GM21786 (cell line): Measurements from ENCODE around the gene CFAP298.
"Not testable (repeated sequence)": the region's sequence is repeated elsewhere in the genome, so short reads cannot be mapped to it uniquely, and the experiment has no call there.

Source experiments
- ATAC-seq: cut with Tn5 transposase; IDR thresholded peaks from one replicate; pipeline ENCODE4 v1.9.1; 2021; ENCODE audit not compliant: unreplicated experiment

The CFAP298 gene

GRCh38 chr21:32569261-32570230, 42.6 kb downstream of the CFAP298 start:
- peak; percentile 81 for ATAC-seq

GRCh38 chr21:32567626-32568025, 44.6 kb downstream of the CFAP298 start:
- ATAC-seq, result no peak

- no peak for ATAC-seq
These were observed 45.3 kb downstream of the CFAP298 start for GRCh38 chr21:32566741-32567389.

GRCh38 chr21:32565856-32566465, 46.2 kb downstream of the CFAP298 start:
- ATAC-seq, result no peak

GRCh38 chr21:32562915-32563314, 49.3 kb downstream of the CFAP298 start:
- no peak for ATAC-seq

- ATAC-seq, result no peak
These were observed 49.8 kb downstream of the CFAP298 start for GRCh38 chr21:32562426-32562825.

- not testable (repeated sequence) for ATAC-seq
These were observed 50.7 kb downstream of the CFAP298 start for GRCh38 chr21:32561476-32561875.

- ATAC-seq, result no peak
These were observed 51.3 kb downstream of the CFAP298 start for GRCh38 chr21:32560896-32561295.

GRCh38 chr21:32559006-32559610, 53.1 kb downstream of the CFAP298 start:
- no peak for ATAC-seq

- no peak for ATAC-seq
These were observed 54.1 kb downstream of the CFAP298 start for GRCh38 chr21:32558106-32558505.

GRCh38 chr21:32554832-32555638, 57.1 kb downstream of the CFAP298 start:
- no peak for ATAC-seq

GRCh38 chr21:32549886-32550285, 62.3 kb downstream of the CFAP298 start:
- no peak for ATAC-seq

- ATAC-seq, result no peak
These were observed 62.7 kb downstream of the CFAP298 start for GRCh38 chr21:32549440-32549839.
